Lower lobe of right lung (tissue), 2 donors: ENCODE data around the gene EEPD1. TPM values are rescaled to one million over a fixed set of nuclear protein-coding genes. Genes with fewer than 3 reads are reported as not detected.

Source experiments
- ATAC-seq, 2 donors: fragments of 200-7000 bp; cut with Tn5 transposase; one replicate each; pipeline ENCODE4 v1.9.1; 2020 to 2022; ENCODE audit warnings: mild to moderate bottlenecking in 2 of 2, moderate library complexity in 2 of 2
- DNase-seq: peaks from one replicate; pipeline ENCODE4 v3.0.0-alpha.2; 2020
- H3K27ac ChIP-seq: fragments of 200-600 bp; one replicate; pipeline ENCODE4 v1.8.0; 2022
- H3K27me3 ChIP-seq: fragments of 200-600 bp; one replicate; pipeline ENCODE4 v1.8.0; 2022; ENCODE audit warnings: low read depth
- H3K36me3 ChIP-seq: fragments of 200-600 bp; one replicate; pipeline ENCODE4 v1.8.0; 2022; ENCODE audit warnings: mild to moderate bottlenecking
- H3K4me1 ChIP-seq: fragments of 200-600 bp; one replicate; pipeline ENCODE4 v1.8.0; 2022
- H3K4me3 ChIP-seq: fragments of 200-600 bp; one replicate; pipeline ENCODE4 v1.8.0; 2022; ENCODE audit warnings: mild to moderate bottlenecking
- H3K9me3 ChIP-seq: fragments of 200-600 bp; one replicate; pipeline ENCODE4 v1.8.0; 2022
- intact Hi-C: fragments of 100-400 bp; cut with DNase I; formaldehyde crosslinking; loops from one replicate; pipeline ENCODE4 v1.11.0; 2022
- total RNA-seq: library from RNA; stranded (reverse); fragmentation: NEBNext Ultra II Directional; extraction: Animal tissue kit (Norgen Biotek cat#: 25700); gene quantifications from one replicate; pipeline ENCODE4 v1.2.1, GENCODE V29; 2021
- TF ChIP-seq, protein P1 (sequence below): fragments of 200-600 bp; IDR thresholded peaks from one replicate; pipeline ENCODE4 v1.8.0; 2022; ENCODE audit warnings: antibody characterized with exemption, mild to moderate bottlenecking
- donor health status: DM: no; HTN: yes; CAD: no; lungs with severe emphysema.

The EEPD1 gene
- total RNA-seq, 1 donor from 2014 or later: 7.9 TPM

DNA sequence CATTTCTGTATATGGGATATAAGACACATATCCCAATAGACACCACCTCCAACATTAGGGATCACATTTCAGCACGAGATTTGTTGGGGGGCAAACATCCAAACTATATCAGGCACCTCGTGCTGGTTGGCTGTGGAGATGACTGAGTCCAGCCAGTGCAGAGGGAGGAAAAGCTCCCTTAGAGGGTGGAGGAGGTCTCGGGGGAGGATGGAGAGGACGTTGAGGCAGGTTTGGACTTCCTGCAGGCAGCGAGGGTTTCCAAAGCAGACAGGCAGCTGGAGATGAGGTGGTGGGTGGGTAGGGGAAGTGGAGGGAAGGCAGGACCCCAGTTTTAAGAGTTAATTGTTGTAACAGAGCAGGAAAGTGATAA is 56.7 kb downstream of the EEPD1 start:
- no peak overlapping the region for H3K27ac ChIP-seq
- ATAC-seq: no peak
- TF ChIP-seq, protein P1, sequence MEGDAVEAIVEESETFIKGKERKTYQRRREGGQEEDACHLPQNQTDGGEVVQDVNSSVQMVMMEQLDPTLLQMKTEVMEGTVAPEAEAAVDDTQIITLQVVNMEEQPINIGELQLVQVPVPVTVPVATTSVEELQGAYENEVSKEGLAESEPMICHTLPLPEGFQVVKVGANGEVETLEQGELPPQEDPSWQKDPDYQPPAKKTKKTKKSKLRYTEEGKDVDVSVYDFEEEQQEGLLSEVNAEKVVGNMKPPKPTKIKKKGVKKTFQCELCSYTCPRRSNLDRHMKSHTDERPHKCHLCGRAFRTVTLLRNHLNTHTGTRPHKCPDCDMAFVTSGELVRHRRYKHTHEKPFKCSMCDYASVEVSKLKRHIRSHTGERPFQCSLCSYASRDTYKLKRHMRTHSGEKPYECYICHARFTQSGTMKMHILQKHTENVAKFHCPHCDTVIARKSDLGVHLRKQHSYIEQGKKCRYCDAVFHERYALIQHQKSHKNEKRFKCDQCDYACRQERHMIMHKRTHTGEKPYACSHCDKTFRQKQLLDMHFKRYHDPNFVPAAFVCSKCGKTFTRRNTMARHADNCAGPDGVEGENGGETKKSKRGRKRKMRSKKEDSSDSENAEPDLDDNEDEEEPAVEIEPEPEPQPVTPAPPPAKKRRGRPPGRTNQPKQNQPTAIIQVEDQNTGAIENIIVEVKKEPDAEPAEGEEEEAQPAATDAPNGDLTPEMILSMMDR: no peak

DNA sequence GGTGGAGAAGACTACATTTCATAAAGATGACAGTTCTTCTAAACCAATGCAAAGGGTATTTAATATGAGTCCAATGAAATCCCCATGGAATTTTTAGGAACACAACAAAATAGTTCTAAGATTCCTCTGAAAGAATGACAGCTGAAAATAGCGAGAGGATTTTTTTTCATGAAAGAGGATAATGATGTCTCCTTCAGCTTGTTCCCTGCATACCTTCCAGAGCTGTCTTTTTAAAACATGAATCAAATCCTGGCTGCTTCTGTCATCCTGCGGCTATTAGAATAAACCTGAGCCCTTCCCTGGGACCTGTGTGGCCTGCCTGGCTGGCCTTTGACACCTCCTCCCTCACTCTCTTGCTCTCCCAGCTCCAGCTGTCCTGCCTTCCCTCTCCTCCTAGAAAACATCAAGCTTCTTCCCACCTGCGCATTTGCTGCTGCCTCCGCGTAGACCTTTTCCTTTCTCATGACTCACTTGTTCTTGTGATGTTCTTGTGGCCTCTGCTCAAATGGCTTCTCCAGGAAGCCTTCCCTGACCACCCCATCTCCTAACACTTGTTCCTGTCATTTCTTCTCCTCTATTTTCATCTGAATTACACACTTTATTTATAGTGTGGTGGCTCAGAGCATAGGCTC is 57.4 kb downstream of the EEPD1 start:
- peaks cover 27% of the 10 kb centered on the region for H3K4me1 ChIP-seq
- H3K36me3 ChIP-seq: no peaks in the 10 kb centered on the region
- DNase-seq: no peak
- ATAC-seq: no peak
- H3K4me3 ChIP-seq: no peak overlapping the region
- H3K27me3 ChIP-seq: no peaks in the 10 kb centered on the region
- H3K9me3 ChIP-seq: no peaks in the 10 kb centered on the region
- TF ChIP-seq, protein P1: no peak
- no peak overlapping the region for H3K27ac ChIP-seq
- intact Hi-C loops: no loop called here

More for the DNA sequence above, 56.7 kb downstream of the EEPD1 start:
- Histone ChIP-seq H3K27me3 (no peaks in the 10 kb centered on the region), H3K4me1 (peaks cover 28% of the 10 kb centered on the region), H3K36me3 (no peaks in the 10 kb centered on the region), H3K4me3 (no peak overlapping the region), H3K9me3 (no peaks in the 10 kb centered on the region)
- intact Hi-C loops: no loop called here
- DNase-seq: no peak

DNA sequence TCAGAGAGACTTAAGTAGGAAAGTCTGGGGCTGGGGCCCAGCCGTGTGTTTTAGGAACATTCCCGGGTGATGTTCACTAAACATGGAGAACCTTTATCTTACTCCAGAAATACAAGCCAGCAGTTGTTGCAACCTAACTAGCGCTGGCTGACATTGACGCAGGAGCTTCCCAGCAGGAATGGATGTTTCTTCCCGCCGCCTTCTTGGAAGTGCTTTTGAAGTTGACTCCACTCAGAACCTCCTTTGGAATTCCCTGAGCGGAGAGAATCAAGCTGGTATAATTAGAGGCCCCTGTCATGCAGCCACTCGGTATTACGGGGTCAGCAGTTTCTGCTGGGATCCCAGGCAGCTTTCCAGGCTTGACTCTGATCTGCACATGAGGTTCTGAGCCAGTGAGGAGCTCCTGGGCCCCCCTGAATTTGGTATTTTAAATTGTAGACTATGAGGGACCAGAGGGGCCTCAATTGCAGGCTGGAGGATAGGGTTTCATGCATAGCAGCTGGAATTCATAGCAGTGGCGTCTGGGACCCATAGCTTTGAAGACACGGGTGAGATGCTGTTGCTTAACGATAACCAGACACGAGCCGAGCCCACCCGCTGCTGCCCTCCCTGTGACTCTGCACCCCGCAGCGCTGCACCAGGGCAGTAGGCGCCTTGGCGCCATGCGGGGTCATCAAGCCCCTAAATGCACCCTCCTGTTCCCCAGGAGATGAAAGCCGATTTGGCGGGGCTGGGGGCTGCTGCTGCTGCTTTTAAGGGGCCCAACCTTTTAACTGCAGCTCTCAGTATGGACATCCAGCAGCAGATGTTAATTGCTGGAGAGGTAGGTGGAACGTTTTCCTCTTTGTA is 61.8 kb downstream of the EEPD1 start:
- H3K36me3 ChIP-seq: no peaks in the 10 kb centered on the region
- ATAC-seq: peak in 1 of 2 donors; percentile 45
- no peak for DNase-seq
- H3K27ac ChIP-seq: no peak overlapping the region
- no peak overlapping the region for H3K4me3 ChIP-seq
- no peaks in the 10 kb centered on the region for H3K4me1 ChIP-seq
- H3K9me3 ChIP-seq: no peaks in the 10 kb centered on the region
- TF ChIP-seq, protein P1: no peak
- intact Hi-C loops: no loop called here
- H3K27me3 ChIP-seq: no peaks in the 10 kb centered on the region

DNA sequence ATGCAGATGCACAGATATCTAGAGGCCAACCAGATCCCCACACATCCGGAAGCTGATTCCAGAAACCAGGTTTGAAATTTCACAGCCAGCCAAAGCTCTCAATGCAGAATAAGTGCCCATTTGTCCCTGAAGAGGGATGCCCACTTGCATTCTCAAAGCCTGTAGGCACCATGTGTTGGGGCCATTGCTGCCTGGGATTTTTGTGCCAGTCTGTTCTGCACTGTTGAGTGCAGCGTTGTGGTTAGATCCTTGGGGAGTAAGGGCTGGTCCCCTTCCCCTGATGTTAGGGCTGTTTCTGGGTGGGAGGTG is 62.4 kb downstream of the EEPD1 start:
- no peak overlapping the region for H3K4me3 ChIP-seq
- intact Hi-C loops: no loop called here
- H3K27me3 ChIP-seq: no peaks in the 10 kb centered on the region
- ATAC-seq (peak in 1 of 2 donors; percentile 25), DNase-seq (no peak)
- no peaks in the 10 kb centered on the region for H3K36me3 ChIP-seq
- H3K27ac ChIP-seq: no peak overlapping the region
- no peaks in the 10 kb centered on the region for H3K9me3 ChIP-seq
- TF ChIP-seq, protein P1: no peak
- no peaks in the 10 kb centered on the region for H3K4me1 ChIP-seq

DNA sequence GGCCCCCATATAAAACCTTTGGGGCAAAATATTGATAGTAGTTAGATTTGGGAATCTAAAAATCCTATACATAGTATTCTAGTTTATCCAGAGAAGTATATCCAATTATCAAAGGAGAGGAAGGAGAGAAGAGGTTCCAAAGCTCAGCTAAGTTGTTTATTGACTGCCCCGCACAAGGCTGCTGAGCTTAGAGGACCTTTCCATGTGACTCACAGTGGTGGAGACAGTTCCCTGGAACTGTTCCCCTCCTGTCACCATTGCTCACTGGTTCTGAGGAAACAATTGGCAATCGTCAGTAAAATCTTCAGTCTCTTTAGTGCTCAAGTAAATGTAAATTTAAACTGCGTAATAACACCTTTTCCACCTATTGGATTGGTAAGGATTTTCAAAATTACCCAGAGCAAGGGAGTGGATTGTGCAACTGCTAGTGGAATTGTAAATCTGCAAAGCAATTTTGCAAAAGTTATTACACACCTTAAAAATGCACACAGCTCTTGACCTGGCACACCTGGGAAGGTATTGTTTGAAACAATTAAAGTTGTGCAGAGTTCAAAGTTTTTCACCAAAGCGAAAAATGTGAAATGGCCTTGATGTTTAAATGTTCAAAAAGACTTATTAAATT is 63.1 kb downstream of the EEPD1 start:
- TF ChIP-seq, protein P1: no peak
- no peaks in the 10 kb centered on the region for H3K27me3 ChIP-seq
- ATAC-seq: peak in 1 of 2 donors; percentile 45
- no peak overlapping the region for H3K27ac ChIP-seq
- no peak for DNase-seq
- H3K36me3 ChIP-seq: no peaks in the 10 kb centered on the region
- no peaks in the 10 kb centered on the region for H3K4me1 ChIP-seq
- H3K4me3 ChIP-seq: no peak overlapping the region
- H3K9me3 ChIP-seq: no peaks in the 10 kb centered on the region
- intact Hi-C loops: no loop called here
